ENCODE results near the gene EIF2A.
"Not testable (repeated sequence)": the region's sequence is repeated elsewhere in the genome, so short reads cannot be mapped to it uniquely, and the experiment has no call there.

EIF2A gene

DNA sequence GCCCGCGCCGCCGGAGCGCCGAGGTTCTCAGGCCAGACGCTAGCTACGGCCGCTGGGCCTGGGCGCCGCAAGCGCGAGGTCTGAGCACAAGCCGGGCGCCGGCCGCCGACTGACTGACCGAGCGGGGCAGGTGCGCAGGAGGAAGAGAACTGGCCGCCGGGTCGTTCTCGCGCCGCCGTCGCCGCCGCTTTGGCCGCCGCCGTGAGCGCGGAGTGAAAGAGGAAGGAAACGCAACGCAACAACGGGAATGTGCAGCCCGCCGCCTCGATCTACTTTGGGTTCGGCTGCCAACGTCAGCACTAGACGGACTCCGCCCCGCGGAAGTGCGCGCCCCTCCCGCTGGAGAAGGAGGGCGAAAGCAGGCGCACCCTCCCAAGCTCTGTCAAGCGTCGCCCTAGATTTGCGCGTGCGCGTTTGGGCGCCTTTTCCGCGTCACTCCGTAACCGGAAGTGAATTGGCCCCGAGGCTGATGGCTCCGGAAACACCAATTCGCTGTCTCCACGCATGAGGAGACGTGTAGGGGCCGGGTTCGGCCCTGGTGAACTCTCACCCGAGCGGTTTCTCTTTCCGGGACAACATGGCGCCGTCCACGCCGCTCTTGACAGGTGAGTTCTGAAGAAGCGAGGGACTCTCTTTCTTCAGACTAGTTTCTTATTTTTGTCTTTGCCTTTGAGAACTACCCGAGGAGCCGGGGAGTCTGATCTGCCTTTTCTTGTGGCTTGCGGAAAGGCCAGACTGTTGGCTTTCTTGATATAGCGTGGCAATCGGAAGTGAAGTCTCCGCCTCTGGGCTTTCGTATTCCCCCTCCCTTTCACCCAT, at the start of gene EIF2A, which contains the start of gene SERP1:
Gene EIF2A, plus strand, starts transcription at position 562 of the 819 bp plus-strand sequence. Its CDS starts 16 bp downstream, at position 578.
Gene SERP1, minus strand, starts transcription at position 271 of the 819 bp plus-strand sequence. CDS start 361 bp downstream, outside the sequence.
- peak; percentile 98 for DNase-seq

DNA sequence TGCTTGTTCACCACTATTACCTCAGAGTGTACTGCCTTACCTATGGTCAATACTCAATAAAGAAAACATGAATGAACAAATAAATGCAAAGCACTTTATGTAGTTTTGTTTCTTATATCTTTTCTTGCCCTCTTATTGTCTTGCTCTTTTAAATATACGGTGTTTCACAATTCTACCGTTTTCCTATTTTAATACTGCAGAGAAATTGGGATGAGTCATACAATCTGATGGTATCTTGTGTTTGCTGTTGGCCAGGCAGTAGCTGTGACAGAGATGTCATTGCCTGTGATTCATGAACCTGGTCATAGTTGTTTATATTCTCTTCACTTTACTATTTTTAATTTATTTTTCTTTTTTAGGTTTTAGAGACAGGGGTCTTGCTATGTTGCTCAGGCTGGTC, 48.6 kb upstream of the EIF2A start:
- DNase-seq = peak; percentile 56

- not testable (repeated sequence) for DNase-seq
Measured at GRCh38 chr3:150500960-150501359, 45.6 kb upstream of the EIF2A start.

DNA sequence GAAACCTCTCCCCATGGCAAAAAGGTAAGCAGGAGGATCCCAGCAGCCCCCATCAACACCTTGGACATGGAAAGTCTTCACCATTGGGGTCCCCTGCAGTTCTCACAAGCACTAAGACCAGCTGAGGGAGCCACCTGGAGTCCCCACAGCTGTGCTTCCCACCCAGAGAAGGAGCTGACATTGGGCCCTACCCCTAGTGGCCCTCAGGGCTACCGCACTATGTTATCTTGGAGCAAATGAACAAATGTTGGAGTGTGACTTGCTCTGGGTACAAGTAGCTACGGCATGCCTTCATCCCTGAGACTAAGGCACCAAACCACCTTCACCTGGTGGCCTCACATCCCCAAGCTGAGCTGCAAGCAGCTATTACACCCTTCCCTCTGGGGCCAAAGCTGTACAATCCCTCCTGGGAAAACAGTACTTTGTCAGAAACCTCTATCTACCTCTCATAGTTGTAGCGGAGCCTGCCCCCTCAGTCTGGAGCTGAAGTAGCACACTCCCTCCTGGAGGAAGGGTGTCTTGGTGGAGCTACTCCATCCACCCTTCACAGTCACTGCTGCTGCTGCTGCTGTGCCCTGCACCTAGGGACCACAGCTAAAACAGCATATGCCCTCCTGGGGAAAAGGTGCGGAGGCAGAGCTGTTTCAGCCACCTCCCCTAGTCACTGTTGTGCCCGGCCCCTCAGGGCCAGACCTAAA, 43.0 kb upstream of the EIF2A start:
- no peak for DNase-seq

DNA sequence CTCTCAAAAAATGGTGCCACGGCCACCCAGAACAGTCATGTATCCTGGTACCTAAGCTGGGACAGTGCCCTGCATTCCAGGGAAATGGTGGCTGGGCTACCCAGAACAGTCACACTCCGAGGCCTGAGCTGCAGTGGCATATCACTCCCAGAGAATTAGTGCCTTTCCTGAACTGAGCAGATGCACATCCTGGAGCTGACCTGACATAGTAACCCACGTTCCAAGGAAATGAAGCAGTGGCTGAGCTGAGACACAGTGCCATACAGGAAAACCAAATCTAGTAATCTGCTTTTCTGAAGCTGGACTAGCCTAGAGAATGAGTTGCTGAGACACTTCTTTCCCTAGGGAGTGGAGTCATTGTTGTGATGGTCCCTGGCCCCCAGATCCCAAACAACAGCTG, 42.1 kb upstream of the EIF2A start:
- DNase-seq = no peak

DNA sequence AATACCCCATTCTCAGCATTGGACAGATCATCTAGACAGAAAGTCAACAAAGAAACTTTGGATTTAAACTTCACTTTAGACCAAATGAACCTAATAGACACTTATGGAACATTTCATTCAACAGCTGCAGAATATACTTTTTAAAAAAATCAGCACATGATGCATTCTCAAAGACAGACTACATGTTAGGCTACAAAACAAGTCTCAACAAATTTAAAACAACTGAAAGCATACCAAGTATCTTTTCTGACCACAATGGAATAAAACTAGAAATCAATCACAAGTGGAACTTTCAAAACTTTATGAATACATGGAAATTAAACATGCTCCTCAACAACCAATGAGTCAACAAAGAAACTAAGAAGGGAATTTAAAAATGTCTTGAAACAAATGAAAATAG, 38.2 kb upstream of the EIF2A start:
- DNase-seq = no peak

- no peak for DNase-seq
Measured at GRCh38 chr3:150509780-150510179, 36.8 kb upstream of the EIF2A start.

- DNase-seq = no peak
Measured at GRCh38 chr3:150511122-150511821, 35.3 kb upstream of the EIF2A start.

- DNase-seq = peak; percentile 32
Measured at GRCh38 chr3:150515210-150515609, 31.4 kb upstream of the EIF2A start.

- no peak for DNase-seq
Measured at GRCh38 chr3:150519026-150519425, 27.6 kb upstream of the EIF2A start.

DNA sequence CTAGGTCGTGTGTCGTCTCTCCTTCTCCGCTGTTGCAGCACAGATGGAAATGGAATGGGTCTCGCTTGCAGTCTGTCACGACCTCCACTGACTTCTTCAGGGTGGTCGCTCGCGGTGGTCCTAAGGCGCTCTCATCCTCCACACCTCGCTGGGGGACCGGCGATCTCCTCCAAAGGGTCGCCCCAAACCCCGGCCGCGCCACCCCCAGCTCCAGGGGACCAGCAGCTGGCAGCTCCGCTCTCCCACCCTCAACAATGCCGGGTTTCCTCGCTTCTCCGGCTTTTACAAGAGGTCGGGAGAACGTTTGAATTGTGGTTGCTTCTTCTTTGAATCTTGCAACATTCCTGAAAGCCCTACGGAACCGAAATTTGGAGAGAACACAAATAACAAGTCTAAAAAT, 26.2 kb upstream of the EIF2A start:
- no peak for DNase-seq

- DNase-seq = no peak
Measured at GRCh38 chr3:150521463-150521862, 25.1 kb upstream of the EIF2A start.

GRCh38 chr3:150523538-150523937, 23.0 kb upstream of the EIF2A start:
- no peak for DNase-seq

DNA sequence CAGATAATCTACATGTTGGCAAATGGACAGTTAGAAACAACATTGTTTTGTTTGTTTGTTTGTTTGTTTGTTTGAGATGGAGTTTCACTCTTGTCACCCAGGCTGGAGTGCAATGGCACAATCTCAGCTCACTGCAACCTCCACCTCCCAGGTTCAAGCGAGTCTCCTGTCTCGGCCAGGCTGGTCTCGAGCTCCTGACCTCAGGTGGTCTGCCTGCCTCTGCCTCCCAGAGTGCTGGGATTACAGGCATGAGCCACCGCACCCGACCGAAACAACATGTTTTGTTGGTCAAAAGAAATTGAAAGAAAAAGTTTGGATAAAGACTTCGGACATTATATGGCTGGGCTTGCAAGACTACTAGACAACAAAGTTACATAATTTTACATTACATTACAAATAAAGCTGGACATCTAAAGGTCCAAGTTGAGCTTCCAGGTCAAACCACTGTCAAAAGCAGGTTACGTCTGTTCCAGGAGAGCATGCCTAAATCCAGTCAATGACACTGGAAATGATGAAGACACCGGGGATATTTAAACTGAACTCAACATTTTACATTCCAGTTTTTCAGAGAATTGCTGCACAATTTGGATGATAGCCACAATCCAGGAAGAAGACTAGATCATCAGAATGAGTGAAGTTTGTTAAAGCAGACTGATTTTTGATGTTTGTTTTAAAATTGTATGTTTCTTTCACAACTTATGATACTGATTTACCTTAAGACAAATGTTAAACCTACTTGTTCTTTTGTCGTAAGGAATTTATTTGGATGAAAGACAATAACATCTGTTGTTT, 18.9 kb upstream of the EIF2A start:
- no peak for DNase-seq

GRCh38 chr3:150528354-150528797, 18.2 kb upstream of the EIF2A start:
- DNase-seq = peak; percentile 39

DNA sequence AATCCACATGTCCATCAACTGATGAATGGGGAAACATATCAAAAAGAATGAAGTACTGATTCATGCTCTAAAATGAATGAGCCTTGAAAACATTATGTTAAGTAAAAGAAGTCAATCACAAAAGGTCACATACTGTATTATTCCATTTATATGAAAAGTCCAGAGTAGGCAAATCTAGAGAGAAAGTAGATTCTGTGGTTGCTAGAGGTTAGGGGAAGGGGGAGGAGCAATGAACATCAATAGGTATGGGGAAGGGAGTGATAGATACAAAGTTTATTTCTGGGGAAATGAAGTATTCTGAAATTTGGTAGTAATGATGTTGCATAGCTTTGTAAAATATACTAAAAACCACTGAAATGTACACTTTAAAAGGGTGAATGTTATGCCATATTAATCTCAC, 14.8 kb upstream of the EIF2A start:
- no peak for DNase-seq

GRCh38 chr3:150535204-150535603, 11.4 kb upstream of the EIF2A start:
- DNase-seq = no peak

DNA sequence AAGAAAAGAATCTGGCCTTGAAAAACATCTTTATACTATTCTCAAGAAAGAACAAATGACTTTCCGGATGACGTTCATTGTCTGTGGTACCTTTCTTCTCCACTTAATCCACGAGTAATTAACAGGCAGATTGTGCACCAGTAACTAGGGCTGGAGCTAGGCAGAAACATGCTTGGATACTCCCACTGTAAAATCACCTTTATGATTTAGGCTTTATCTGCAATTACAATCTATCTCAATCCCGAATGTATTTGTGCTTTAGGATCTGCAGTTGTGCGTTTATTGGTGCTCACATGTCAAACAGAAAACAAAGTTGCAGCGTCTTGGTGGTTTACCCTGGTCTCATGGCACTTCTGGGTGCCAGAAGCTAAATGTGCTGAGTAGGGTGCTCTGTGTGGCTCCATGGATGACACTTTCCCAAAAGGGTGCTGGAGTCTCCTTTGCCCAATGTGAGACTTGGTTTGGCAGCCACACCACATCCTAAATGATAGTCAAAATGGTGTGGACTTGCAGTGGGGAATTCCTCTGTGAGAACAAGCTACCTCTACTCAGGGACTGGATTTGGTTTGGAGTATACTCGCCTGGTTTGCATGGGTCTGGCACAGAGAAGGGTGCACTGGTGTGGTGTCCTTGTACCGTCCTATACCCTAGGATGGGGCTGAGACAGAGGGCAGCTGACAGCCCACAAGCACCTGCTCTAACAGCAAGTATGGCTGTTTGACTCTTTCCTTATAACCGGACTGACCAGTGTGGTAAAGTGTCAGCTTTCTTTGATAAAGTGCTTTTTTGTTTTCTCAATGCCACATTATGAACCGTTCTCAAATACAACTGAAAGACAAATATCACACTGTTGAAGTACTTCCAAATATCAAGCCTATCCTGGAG, 8.0 kb upstream of the EIF2A start:
- DNase-seq = no peak

GRCh38 chr3:150540297-150540696, 6.3 kb upstream of the EIF2A start:
- no peak for DNase-seq

- no peak for DNase-seq
Measured at GRCh38 chr3:150540991-150541390, 5.6 kb upstream of the EIF2A start.

DNA sequence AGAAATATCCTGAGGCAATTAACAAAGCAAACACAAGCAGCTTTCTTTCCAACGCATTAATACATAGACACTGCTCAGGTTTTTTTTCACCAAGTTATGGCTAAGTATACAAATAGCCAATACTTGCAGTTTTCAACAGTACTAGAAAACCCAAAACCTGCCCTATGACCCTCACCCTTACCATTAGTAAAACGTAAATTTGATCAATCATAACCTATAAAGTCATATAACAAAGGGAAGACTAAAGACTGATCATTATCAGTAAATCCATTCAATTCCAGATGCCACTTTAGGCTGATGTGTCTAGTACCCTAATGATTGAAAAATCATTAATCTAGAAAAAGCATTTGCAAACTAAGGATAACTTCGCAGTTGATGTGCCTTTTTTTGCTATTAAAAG, 3.5 kb upstream of the EIF2A start:
- DNase-seq = no peak

- DNase-seq = no peak
Measured at GRCh38 chr3:150543531-150543930, 3.1 kb upstream of the EIF2A start.
